Measurements from ENCODE around the gene HORMAD2.
"Not testable (repeated sequence)": the region's sequence is repeated elsewhere in the genome, so short reads cannot be mapped to it uniquely, and the experiment has no call there.

The HORMAD2 gene

GRCh38 chr22:30210235-30210909, 130.1 kb downstream of the HORMAD2 start:
- no peak for DNase-seq (ENCODE audit: low read depth in 2 of 2)

- DNase-seq (ENCODE audit: low read depth in 2 of 2) = no peak
Measured at GRCh38 chr22:30211124-30211820, 131.0 kb downstream of the HORMAD2 start.

- DNase-seq (ENCODE audit: low read depth in 2 of 2) = no peak
Measured at GRCh38 chr22:30212363-30212995, 132.2 kb downstream of the HORMAD2 start.

GRCh38 chr22:30212996-30213441, 132.8 kb downstream of the HORMAD2 start:
- DNase-seq (ENCODE audit: low read depth in 2 of 2) = no peak

- no peak for DNase-seq (ENCODE audit: low read depth in 2 of 2)
Measured at GRCh38 chr22:30214703-30215407, 134.6 kb downstream of the HORMAD2 start.

- DNase-seq (ENCODE audit: low read depth in 2 of 2) = not testable (repeated sequence)
Measured at GRCh38 chr22:30216272-30216671, 136.0 kb downstream of the HORMAD2 start.

GRCh38 chr22:30216710-30217109, 136.4 kb downstream of the HORMAD2 start:
- DNase-seq (ENCODE audit: low read depth in 2 of 2) = no peak

- no peak for DNase-seq (ENCODE audit: low read depth in 2 of 2)
Measured at GRCh38 chr22:30217698-30218560, 137.7 kb downstream of the HORMAD2 start.

- DNase-seq (ENCODE audit: low read depth in 2 of 2) = no peak
Measured at GRCh38 chr22:30219049-30219654, 138.9 kb downstream of the HORMAD2 start.

- no peak for DNase-seq (ENCODE audit: low read depth in 2 of 2)
Measured at GRCh38 chr22:30219668-30220278, 139.5 kb downstream of the HORMAD2 start.

GRCh38 chr22:30220338-30221012, 140.2 kb downstream of the HORMAD2 start:
- DNase-seq (ENCODE audit: low read depth in 2 of 2) = no peak

- no peak for DNase-seq (ENCODE audit: low read depth in 2 of 2)
Measured at GRCh38 chr22:30221121-30221992, 141.1 kb downstream of the HORMAD2 start.

- no peak for DNase-seq (ENCODE audit: low read depth in 2 of 2)
Measured at GRCh38 chr22:30222321-30222720, 142.1 kb downstream of the HORMAD2 start.

- DNase-seq (ENCODE audit: low read depth in 2 of 2) = no peak
Measured at GRCh38 chr22:30223303-30223702, 143.0 kb downstream of the HORMAD2 start.

- DNase-seq (ENCODE audit: low read depth in 2 of 2) = no peak
Measured at GRCh38 chr22:30224161-30224857, 144.0 kb downstream of the HORMAD2 start.

- no peak for DNase-seq (ENCODE audit: low read depth in 2 of 2)
Measured at GRCh38 chr22:30225220-30225927, 145.1 kb downstream of the HORMAD2 start.

- no peak for DNase-seq (ENCODE audit: low read depth in 2 of 2)
Measured at GRCh38 chr22:30226192-30226832, 146.0 kb downstream of the HORMAD2 start.
